Measurements from ENCODE around the gene ZNF90. TPM values are rescaled to one million over a fixed set of nuclear protein-coding genes. Genes with fewer than 3 reads are reported as not detected.
"Not testable (repeated sequence)": the region's sequence is repeated elsewhere in the genome, so short reads cannot be mapped to it uniquely, and the experiment has no call there.

Gene ZNF90
- total RNA-seq, 1 donor from 2014 or later: 5.8 TPM

GRCh38 chr19:20151617-20152145 is 73.9 kb downstream of the ZNF90 start:
- Mint-ChIP-seq H3K36me3 (ENCODE audit: low read depth, unreplicated experiment) (no peaks in the 10 kb centered on the region), H3K27me3 (ENCODE audit: low read depth, unreplicated experiment) (no peaks in the 10 kb centered on the region), H3K27ac (ENCODE audit: unreplicated experiment) (no peak overlapping the region), H3K4me3 (ENCODE audit: unreplicated experiment) (no peak overlapping the region), H3K9me3 (ENCODE audit: unreplicated experiment) (peaks cover 15% of the 10 kb centered on the region), H3K4me1 (ENCODE audit: low read depth, unreplicated experiment) (no peaks in the 10 kb centered on the region)
- no peak overlapping the region for H3K27ac ChIP-seq (ENCODE audit: low read depth, low read length)
- no peaks in the 10 kb centered on the region for H3K9me3 ChIP-seq (ENCODE audit: insufficient read depth, low read depth, low read length)
- FAIRE-seq (no peak), DNase-seq (ENCODE audit: low read depth) (no peak)
- no peaks in the 10 kb centered on the region for H3K4me1 ChIP-seq (ENCODE audit: insufficient read depth, low read length)
- H3K4me3 ChIP-seq (ENCODE audit: insufficient read depth, low read depth, low read length): no peak overlapping the region
- H3K79me2 ChIP-seq (ENCODE audit: insufficient read depth, low read length): no peaks in the 10 kb centered on the region
- no peak overlapping the region for H2AFZ ChIP-seq (ENCODE audit: low read depth, low read length)
- no peaks in the 10 kb centered on the region for H3K36me3 ChIP-seq (ENCODE audit: insufficient read depth, low read length)
- H3K9ac ChIP-seq (ENCODE audit: low read length): no peak overlapping the region
- TF ChIP-seq CTCF (IDR thresholded peaks at IDR 0.05; ENCODE audit: insufficient read depth, low read depth, low read length) (no peak), EZH2 (IDR thresholded peaks at IDR 0.05; ENCODE audit: insufficient read depth, low read length) (no peak)
- H3K4me2 ChIP-seq (ENCODE audit: low read length): no peak overlapping the region
- H3K27me3 ChIP-seq (ENCODE audit: insufficient read depth, low read length): no peaks in the 10 kb centered on the region
- no peaks in the 10 kb centered on the region for H4K20me1 ChIP-seq (ENCODE audit: insufficient read depth, low read length)

GRCh38 chr19:20152506-20152905 is 74.7 kb downstream of the ZNF90 start:
- not testable (repeated sequence) for H2AFZ ChIP-seq (ENCODE audit: low read depth, low read length); DNase-seq (ENCODE audit: low read depth); H3K27ac ChIP-seq (ENCODE audit: low read depth, low read length); H3K27ac Mint-ChIP-seq (ENCODE audit: unreplicated experiment); H4K20me1 ChIP-seq (ENCODE audit: insufficient read depth, low read length); H3K9ac ChIP-seq (ENCODE audit: low read length); H3K4me3 Mint-ChIP-seq (ENCODE audit: unreplicated experiment); H3K36me3 Mint-ChIP-seq (ENCODE audit: low read depth, unreplicated experiment); H3K4me1 ChIP-seq (ENCODE audit: insufficient read depth, low read length); H3K4me2 ChIP-seq (ENCODE audit: low read length); H3K4me3 ChIP-seq (ENCODE audit: insufficient read depth, low read depth, low read length); FAIRE-seq; H3K4me1 Mint-ChIP-seq (ENCODE audit: low read depth, unreplicated experiment); H3K36me3 ChIP-seq (ENCODE audit: insufficient read depth, low read length); H3K27me3 Mint-ChIP-seq (ENCODE audit: low read depth, unreplicated experiment); H3K27me3 ChIP-seq (ENCODE audit: insufficient read depth, low read length); H3K79me2 ChIP-seq (ENCODE audit: insufficient read depth, low read length); H3K9me3 ChIP-seq (ENCODE audit: insufficient read depth, low read depth, low read length)
- peaks cover 15% of the 10 kb centered on the region for H3K9me3 Mint-ChIP-seq (ENCODE audit: unreplicated experiment)

GRCh38 chr19:20153281-20153680 is 75.5 kb downstream of the ZNF90 start:
- Mint-ChIP-seq H3K27me3 (ENCODE audit: low read depth, unreplicated experiment) (no peaks in the 10 kb centered on the region), H3K4me3 (ENCODE audit: unreplicated experiment) (no peak overlapping the region), H3K36me3 (ENCODE audit: low read depth, unreplicated experiment) (no peaks in the 10 kb centered on the region), H3K4me1 (ENCODE audit: low read depth, unreplicated experiment) (no peaks in the 10 kb centered on the region), H3K9me3 (ENCODE audit: unreplicated experiment) (peaks cover 15% of the 10 kb centered on the region), H3K27ac (ENCODE audit: unreplicated experiment) (no peak overlapping the region)
- Histone ChIP-seq H3K36me3 (ENCODE audit: insufficient read depth, low read length) (no peaks in the 10 kb centered on the region), H3K79me2 (ENCODE audit: insufficient read depth, low read length) (no peaks in the 10 kb centered on the region), H3K9me3 (ENCODE audit: insufficient read depth, low read depth, low read length) (no peaks in the 10 kb centered on the region), H3K4me1 (ENCODE audit: insufficient read depth, low read length) (no peaks in the 10 kb centered on the region), H3K4me3 (ENCODE audit: insufficient read depth, low read depth, low read length) (no peak overlapping the region), H3K27ac (ENCODE audit: low read depth, low read length) (no peak overlapping the region), H3K4me2 (ENCODE audit: low read length) (no peak overlapping the region), H4K20me1 (ENCODE audit: insufficient read depth, low read length) (no peaks in the 10 kb centered on the region), H3K27me3 (ENCODE audit: insufficient read depth, low read length) (no peaks in the 10 kb centered on the region), H3K9ac (ENCODE audit: low read length) (no peak overlapping the region), H2AFZ (ENCODE audit: low read depth, low read length) (no peak overlapping the region)
- no peak for DNase-seq (ENCODE audit: low read depth)
- FAIRE-seq: no peak
- no peak for TF ChIP-seq EZH2 (IDR thresholded peaks at IDR 0.05; ENCODE audit: insufficient read depth, low read length)
- no peak for TF ChIP-seq CTCF (IDR thresholded peaks at IDR 0.05; ENCODE audit: insufficient read depth, low read depth, low read length)

Measured in astrocyte (in vitro differentiated cells and primary cell).